ENCODE measurements around the gene SCARF2.
A peak's percentile ranks its signal among the peaks of the same experiment; 100 is the strongest.

SCARF2 gene

GRCh38 chr22:20439556-20439927, 1.9 kb upstream of the SCARF2 start:
- no peak for DNase-seq (ENCODE audit: low read depth)

GRCh38 chr22:20438678-20439492, 1.3 kb upstream of the SCARF2 start:
- DNase-seq (ENCODE audit: low read depth): no peak

- DNase-seq (ENCODE audit: low read depth): no peak
Observed at GRCh38 chr22:20438427-20438677, 727 bp upstream of the SCARF2 start.

- peak; percentile 13 for DNase-seq (ENCODE audit: low read depth)
Observed at GRCh38 chr22:20436768-20437612, 635 bp downstream of the SCARF2 start.

GRCh38 chr22:20436307-20436767, 1.3 kb downstream of the SCARF2 start:
- DNase-seq (ENCODE audit: low read depth): no peak

- no peak for DNase-seq (ENCODE audit: low read depth)
Observed at GRCh38 chr22:20435436-20436306, 2.0 kb downstream of the SCARF2 start.

GRCh38 chr22:20434773-20435172, 2.9 kb downstream of the SCARF2 start:
- DNase-seq (ENCODE audit: low read depth): no peak

- no peak for DNase-seq (ENCODE audit: low read depth)
Observed at GRCh38 chr22:20434264-20434751, 3.3 kb downstream of the SCARF2 start.

- no peak for DNase-seq (ENCODE audit: low read depth)
Observed at GRCh38 chr22:20433686-20434241, 3.9 kb downstream of the SCARF2 start.

- DNase-seq (ENCODE audit: low read depth): no peak
Observed at GRCh38 chr22:20433191-20433590, 4.4 kb downstream of the SCARF2 start.

- DNase-seq (ENCODE audit: low read depth): no peak
Observed at GRCh38 chr22:20432244-20432686, 5.4 kb downstream of the SCARF2 start.

GRCh38 chr22:20431511-20432192, 6.0 kb downstream of the SCARF2 start:
- DNase-seq (ENCODE audit: low read depth): no peak

GRCh38 chr22:20430720-20431510, 6.7 kb downstream of the SCARF2 start:
- no peak for DNase-seq (ENCODE audit: low read depth)

GRCh38 chr22:20430101-20430719, 7.4 kb downstream of the SCARF2 start:
- DNase-seq (ENCODE audit: low read depth): no peak

- no peak for DNase-seq (ENCODE audit: low read depth)
Observed at GRCh38 chr22:20429254-20430100, 8.1 kb downstream of the SCARF2 start.

GRCh38 chr22:20428496-20429253, 8.9 kb downstream of the SCARF2 start:
- DNase-seq (ENCODE audit: low read depth): no peak

GRCh38 chr22:20427945-20428417, 9.6 kb downstream of the SCARF2 start:
- DNase-seq (ENCODE audit: low read depth): no peak

All from HS-5 (cell line).